Measurements from ENCODE around the gene CYSLTR2. TPM values are rescaled to one million over a fixed set of nuclear protein-coding genes. Genes with fewer than 3 reads are reported as not detected.
A peak's percentile ranks its signal among the peaks of the same experiment; 100 is the strongest.

The CYSLTR2 gene
- total and polyA plus RNA-seq, 9 of the 15 experiments (the other 6 are each of a cell fraction or from before 2014, with no cell fraction given), result not detected

GRCh38 chr13:48731957-48732569, 78.3 kb downstream of the CYSLTR2 start (continued):
- TF ChIP-seq ZNF407 (IDR thresholded peaks at IDR 0.05; ENCODE audit: low read depth) (no peak), CTCF (IDR thresholded peaks at IDR 0.05 in 2 of 3, conservative IDR thresholded peaks at IDR 0.05 in 1 of 3; ENCODE audit: insufficient read depth in 2 of 3, low read depth in 1 of 3, low read length in 3 of 3) (peak; percentile 70 to 83 (median 78)), RAD21 (CRISPR knock-in tag; conservative IDR thresholded peaks at IDR 0.05 in 1 of 2, IDR thresholded peaks at IDR 0.05 in 1 of 2) (peak; percentile 52 to 74), ZKSCAN3 (CRISPR knock-in tag; IDR thresholded peaks at IDR 0.05) (peak; percentile 91), NFATC3 (IDR thresholded peaks at IDR 0.05) (no peak), PBX2 (CRISPR knock-in tag; IDR thresholded peaks at IDR 0.05; ENCODE audit: low read depth) (no peak), PBX2 (tag; conservative IDR thresholded peaks at IDR 0.05; ENCODE audit: low read depth) (no peak)

Measured in K562 (cell line).